Stimulated activated CD4-positive, alpha-beta T cell treated with anti-CD3 and anti-CD28 coated beads, Interleukin-15, amount 100 ng/mL, for 48 hours (primary cell): ENCODE measurements around the gene ESRRA.

Experiments
- DNase-seq, 2 donors: peaks; one replicate each; pipeline ENCODE4 v3.0.0-alpha.2; 2020; ENCODE audit warnings: low read depth in 2 of 2

The ESRRA gene

GRCh38 chr11:64305075-64305690 lies at the start of gene ESRRA:
ESRRA (plus strand) TSS chr11:64305524; CDS start chr11:64307180, 1,656 bp downstream.
- peak; percentile 99 to 100 for DNase-seq

- DNase-seq = no peak
Observed at GRCh38 chr11:64256300-64256699, 49.0 kb upstream of the ESRRA start.

- DNase-seq = no peak
Observed at GRCh38 chr11:64258356-64258755, 47.0 kb upstream of the ESRRA start.

- no peak for DNase-seq
Observed at GRCh38 chr11:64258946-64259532, 46.3 kb upstream of the ESRRA start.

- no peak for DNase-seq
Observed at GRCh38 chr11:64259533-64260067, 45.7 kb upstream of the ESRRA start.

- no peak for DNase-seq
Observed at GRCh38 chr11:64260147-64260708, 45.1 kb upstream of the ESRRA start.

- no peak for DNase-seq
Observed at GRCh38 chr11:64261556-64262080, 43.7 kb upstream of the ESRRA start.

GRCh38 chr11:64262271-64263002 lies 42.9 kb upstream of the ESRRA start:
- no peak for DNase-seq

- DNase-seq = no peak
Observed at GRCh38 chr11:64263021-64263946, 42.0 kb upstream of the ESRRA start.

GRCh38 chr11:64263947-64264317 lies 41.4 kb upstream of the ESRRA start:
- DNase-seq = no peak

- no peak for DNase-seq
Observed at GRCh38 chr11:64264371-64264852, 40.9 kb upstream of the ESRRA start.

GRCh38 chr11:64265176-64266160 lies 39.9 kb upstream of the ESRRA start:
- no peak for DNase-seq

GRCh38 chr11:64266339-64266738 lies 39.0 kb upstream of the ESRRA start:
- no peak for DNase-seq

GRCh38 chr11:64267207-64267945 lies 37.9 kb upstream of the ESRRA start:
- DNase-seq = no peak

GRCh38 chr11:64268025-64268892 lies 37.1 kb upstream of the ESRRA start:
- no peak for DNase-seq

GRCh38 chr11:64268893-64269539 lies 36.3 kb upstream of the ESRRA start:
- DNase-seq = peak in 1 of 2 donors; percentile 44

- DNase-seq = peak; percentile 95
Observed at GRCh38 chr11:64269540-64270220, 35.6 kb upstream of the ESRRA start.
